Stimulated activated CD4-positive, alpha-beta T cell treated with anti-CD3 and anti-CD28 coated beads, Interleukin-4, amount 100 ng/mL, for 4 hours (primary cell): ENCODE measurements around the gene ANTXR2.
A peak's percentile ranks its signal among the peaks of the same experiment; 100 is the strongest.

ENCODE experiments used
- DNase-seq, 2 experiments: peaks; one replicate each; pipeline ENCODE4 v3.0.0-alpha.2; 2020

The ANTXR2 gene

DNA sequence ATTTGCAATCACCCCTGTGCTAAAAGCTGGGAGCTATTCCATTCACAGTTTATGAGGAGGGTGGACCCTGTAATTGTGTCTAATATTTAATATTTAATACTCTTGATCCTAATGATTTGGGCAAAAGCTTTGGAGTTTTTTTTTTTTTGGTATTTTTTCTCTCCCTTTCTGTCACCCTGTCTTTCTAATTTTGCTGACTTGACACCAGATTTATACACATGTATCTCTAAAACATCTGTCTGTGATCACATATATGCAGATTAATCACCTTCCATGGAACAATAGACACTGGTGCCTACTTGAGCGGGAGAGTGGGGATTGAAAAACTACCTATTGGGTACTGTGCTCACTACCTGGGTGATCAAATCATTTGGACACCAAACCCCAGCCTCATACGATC lies 18.7 kb upstream of the ANTXR2 start:
- DNase-seq: no peak

DNA sequence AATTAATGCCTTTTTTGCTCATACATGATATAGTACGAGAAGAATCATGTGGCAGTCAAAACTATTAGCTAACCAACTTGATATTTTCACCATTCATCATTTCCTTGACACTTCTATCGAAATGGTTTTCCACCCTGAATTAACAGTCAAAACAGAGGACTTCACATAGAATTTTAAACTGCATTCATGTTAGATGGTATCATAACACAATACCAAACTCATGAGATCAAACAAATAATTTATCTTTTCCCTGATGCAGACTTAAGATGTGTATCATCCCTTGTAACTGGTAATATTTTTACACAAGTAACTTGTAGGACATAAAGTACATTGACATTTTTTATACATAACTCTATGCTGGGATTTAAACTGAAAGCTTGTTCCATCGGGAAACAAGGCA lies 18.2 kb upstream of the ANTXR2 start:
- DNase-seq: no peak

DNA sequence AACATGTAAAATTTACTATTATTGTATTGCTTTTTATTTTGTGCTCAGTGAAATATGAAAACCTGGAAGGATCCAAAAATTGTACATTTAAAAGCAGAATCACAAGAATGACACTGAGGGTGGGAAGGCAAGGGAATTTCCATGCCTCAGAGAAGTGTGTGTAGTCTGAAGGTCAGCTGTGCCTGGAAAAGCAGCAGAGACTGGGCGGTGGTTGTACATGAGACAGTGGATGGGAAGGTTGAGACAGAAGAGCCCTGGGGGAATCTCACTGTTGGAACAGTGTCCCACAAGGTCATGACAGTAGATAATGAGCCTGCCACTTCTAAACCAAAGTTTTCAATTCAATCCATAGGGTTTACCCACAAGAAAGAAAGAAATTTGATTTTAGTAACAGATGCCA lies 17.1 kb upstream of the ANTXR2 start:
- DNase-seq: no peak

DNA sequence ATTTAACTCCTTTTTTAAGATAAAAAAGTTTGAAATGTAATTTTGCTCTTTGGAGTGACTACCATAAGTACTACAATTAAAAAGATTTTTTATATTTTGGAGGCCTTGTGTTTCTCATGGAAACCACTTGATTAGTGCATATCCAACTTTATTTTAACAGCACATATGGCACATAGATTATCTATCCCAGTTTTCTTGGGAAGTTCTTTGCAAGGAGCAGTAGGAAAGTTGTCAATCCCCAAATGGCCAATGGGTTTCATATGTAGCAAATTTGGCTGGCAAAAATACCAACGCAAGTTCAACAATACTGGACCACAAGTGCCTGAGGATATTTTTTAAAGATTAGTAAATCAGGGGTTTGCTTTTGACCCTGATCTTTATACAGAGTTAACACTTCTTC lies 15.4 kb upstream of the ANTXR2 start:
- DNase-seq: no peak

DNA sequence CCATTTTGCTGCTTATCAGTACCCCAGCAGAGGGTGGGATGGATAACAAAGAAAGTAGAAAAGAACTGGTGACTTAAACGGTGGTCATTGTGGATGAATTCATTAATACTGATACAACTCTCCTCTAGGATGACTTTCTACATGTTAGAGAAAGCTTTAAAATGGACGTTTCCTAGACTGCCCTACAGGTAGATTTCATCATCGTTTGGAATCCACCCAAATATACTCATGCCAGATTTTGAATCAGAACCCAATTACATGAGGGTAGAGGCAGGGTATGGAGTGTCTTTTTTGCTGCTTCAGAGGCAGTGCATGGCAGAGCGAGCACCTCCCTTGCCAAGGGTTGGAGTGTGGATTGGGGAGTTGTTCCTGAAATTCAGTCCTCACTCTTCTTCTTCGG lies 13.3 kb upstream of the ANTXR2 start:
- DNase-seq: no peak

DNA sequence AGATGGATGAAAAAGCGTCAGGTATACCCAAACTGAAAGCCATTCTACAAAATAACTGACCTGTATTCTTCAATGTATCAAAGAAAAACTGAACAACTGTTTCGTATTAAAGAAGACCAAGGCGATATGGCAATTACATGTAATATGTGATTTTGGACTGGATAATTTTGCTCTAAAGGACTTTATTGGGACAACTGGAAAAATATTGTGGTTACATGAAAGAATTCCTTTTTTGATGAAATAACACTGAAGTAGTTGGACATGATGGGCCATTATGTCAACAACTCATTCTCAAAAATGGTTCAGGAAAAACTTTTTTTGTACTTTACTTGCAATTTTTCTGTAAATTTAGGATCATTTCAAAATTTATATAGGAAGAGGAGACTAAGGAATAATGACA lies 12.1 kb upstream of the ANTXR2 start:
- DNase-seq: no peak

DNA sequence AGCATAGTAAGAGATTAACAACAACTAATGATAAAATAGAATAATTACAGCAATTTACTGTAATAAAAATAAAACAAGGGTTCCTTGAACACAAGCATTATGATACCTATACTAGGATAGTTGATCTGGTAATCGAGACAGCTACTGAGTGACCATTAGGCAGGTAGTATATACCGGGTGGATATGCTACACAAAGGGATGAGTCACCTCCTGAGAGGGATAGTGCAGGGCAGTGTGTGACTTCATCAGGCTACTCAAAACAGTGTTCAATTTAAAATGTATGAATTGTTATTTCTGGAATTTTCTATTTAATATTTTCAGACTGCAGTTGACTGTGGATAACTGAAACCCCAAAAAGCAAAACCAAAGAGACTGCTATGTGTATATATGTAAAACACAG lies 9.7 kb upstream of the ANTXR2 start:
- DNase-seq: no peak

DNA sequence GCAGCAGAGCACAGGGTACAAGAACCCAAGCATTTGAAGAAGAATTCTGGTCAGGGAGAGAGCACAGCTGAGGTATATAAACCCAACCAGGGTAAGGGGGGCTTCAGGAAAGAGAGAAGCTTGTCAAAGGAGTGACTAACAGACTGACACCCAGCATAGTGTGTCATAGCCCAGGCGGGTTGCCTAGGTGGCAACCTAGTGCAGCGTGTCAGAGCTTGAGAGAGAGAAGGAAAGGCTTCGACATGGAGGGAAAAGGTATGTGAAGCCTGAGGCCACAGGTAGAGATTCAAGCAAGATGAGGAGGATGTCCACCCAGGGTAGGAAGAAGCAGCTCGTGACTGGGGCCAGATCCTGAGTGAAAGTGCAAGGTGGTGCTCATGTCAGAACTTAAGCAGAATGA lies 8.5 kb upstream of the ANTXR2 start:
- DNase-seq: no peak

DNA sequence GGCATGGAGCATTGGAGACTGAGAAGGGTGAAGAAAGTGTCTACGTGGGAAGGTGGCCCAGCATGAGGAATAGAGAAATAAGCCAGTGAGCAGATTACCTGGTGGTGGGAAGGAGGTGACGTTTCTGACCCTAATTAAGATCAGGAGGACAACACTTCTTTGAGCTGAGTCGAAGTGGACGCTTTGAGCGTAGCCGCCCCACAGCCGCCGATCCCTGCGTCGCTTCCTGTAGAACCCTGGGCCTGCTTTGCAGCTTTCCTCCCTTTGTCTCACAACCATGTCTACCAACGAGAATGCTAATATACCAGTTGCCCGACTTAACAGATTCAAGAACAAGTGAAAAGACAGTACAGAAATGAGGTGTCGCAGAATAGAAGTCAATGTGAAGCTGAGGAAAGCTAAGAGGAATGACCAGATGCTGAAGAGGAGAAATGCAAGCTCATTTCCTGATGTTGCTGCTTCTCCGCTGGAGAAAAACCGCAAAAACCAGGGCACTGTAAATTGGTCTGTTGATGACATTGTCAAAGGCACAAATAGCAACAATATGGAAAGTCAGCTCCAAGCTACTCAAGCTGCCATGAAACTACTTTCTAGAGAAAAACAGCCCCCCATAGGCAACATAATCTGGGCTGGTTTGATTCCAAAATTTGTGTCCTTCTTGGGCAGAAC lies 6.4 kb upstream of the ANTXR2 start:
- DNase-seq: no peak

DNA sequence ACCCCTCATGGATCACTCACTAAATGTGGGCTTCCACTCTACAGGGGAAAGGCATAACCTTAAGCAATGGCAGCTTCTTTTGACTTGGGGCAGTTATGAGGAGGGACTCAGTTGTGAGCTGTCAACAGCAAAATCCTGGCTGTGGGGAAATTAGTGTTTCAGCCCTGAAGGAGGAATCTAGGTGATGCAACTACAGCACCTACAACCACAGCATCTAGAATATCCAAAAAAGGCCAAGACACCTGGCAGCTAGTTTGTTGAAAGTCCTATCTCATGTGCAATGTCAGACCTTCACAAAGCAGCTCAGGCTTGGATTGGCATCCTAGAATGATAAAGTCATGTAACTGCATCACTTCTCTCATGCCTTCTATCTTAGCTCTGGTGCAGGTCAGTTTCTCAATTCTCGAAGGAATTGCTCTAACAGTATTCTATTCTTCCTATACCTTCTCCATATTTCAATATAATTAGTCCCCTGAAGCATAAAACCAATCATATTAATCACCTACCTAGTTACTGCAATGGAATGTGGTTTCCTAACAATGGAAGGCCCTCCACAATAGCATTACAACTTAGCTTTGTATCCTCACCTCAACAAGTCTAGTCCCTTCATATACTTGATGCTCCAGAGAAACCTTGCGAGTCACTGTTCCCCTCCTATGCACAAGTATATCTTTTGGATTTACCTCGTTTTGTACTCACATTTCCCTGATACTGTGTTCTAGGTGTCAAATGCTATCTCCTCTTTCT lies 5.5 kb upstream of the ANTXR2 start:
- no peak for DNase-seq

DNA sequence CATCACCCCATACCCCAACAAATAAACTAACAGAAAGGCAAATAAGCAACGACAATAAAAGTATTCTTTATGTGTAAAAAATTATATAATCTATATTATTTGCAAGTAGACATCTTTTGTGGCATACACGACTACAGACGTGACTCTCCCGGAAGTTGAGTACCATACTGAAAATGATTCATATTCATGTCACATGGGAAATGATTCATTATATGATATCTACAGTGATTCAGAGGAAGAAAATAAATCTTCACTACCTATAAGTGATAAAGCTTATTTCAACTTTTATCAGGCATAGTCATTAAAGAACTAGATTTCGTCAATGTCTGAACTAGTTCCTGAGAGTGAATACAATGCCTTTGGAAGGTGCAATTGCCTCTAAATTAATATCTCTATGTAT lies 4.6 kb upstream of the ANTXR2 start:
- no peak for DNase-seq

DNA sequence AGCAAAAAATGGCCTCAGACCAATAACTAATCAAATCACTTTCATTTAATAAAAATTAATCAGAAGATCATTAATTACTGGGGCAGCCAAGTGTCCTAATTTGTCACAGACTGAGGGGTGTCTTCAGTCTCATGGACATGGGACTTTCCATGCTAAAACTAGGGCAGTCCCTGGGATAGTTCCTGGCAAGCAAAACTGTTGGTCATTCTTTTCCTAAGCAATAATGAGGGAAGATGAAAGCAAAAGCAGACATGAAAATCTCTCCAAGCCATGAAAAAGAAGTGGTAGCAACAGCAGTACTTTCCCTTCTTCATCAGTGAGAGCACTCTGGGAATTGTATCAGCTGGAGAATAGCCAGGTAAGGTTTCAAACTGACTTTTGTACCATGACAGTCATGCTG lies 3.7 kb upstream of the ANTXR2 start:
- no peak for DNase-seq

DNA sequence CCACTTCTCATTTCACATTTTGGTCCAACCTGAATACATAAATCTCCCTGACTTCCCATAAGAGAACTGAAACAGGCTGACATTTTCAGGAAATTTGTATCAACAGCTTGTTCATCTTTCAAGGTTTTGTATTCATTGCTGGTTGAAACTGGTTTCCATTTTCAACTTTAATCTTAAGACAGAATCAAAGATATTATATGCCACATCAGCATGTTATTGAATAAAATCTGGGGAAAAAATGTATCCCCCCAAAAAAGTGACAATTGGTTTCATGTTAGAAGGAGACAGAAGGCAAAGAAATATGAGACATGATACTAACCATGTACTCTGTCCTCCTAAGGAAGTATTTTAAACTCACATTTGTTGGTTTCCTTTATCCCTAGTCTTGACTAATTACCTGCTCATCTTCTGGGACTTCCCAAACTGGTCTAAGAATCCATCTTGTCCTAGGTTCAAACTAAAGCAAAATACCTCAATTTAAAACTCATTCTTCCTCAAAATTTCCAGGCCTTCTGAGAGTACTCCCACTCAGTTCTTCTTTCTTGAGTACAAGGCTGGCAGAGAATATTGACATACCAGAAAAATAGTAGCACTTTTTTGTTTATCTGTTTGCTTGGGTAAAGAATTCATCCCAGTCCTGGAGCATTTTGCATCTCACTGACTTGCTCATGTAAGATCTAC lies 3.1 kb upstream of the ANTXR2 start:
- DNase-seq: no peak

DNA sequence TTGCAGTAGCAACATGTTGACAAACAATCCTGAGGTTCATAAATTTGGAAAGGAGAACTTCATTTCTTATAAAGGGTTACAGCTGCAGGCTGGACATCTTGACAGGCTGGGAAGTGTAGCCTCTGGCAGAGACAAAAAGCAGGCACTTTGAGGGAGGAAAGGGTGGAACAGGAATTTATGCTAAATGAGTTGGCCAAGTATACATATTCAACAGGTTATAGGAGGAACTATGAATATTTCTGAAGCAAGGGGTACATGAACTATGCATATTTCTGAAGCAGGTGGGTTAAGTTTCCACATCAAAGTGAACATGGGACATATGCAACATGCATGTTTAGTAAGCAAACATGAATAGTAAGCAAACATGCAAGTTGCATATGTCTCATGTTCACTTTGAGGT lies 1.6 kb upstream of the ANTXR2 start:
- DNase-seq: no peak

DNA sequence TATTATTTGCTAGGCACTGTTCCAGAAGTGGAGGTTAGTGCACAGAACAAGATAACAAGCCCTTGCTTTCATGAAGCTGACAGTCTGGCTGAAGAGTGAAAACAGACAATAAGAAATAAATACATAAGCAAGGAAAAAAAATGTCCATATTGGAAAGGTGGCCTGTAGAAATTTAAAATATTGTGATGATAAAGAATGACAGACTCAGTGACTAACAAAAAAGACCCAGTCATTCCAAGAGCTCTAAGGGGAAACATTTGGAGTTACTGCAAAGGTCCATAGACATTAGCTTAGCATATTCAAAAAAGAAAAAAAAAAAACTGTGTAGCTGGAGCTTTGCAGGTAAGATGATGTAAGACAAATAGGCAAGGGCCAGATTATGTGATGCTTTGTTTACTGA lies 1.0 kb upstream of the ANTXR2 start:
- DNase-seq: no peak

DNA sequence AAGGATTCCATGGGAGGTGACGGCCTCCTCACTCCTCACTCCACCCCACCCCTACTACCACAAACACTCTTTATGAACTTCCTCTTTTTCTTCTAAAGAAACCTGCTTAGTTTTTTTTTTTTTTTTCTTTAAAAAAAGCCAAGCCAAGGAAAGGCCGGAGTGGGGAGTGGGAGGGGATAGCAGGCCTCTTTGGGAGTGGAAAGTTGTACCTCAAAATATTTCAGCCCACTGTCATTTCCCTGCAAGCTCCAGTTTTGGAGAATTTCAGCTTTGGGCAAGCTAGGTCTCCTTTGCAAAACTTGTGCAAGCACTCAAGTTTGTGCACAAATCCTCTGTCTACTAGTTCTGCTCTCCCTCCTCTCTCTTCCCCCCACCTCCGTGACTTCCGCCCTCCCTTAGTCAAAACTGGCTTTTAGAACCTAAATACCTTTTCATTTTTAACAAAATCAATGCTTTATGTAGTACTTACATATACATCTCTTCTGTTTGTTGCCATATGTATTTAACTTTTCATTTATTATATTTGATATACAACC lies 512 bp upstream of the ANTXR2 start:
- no peak for DNase-seq

DNA sequence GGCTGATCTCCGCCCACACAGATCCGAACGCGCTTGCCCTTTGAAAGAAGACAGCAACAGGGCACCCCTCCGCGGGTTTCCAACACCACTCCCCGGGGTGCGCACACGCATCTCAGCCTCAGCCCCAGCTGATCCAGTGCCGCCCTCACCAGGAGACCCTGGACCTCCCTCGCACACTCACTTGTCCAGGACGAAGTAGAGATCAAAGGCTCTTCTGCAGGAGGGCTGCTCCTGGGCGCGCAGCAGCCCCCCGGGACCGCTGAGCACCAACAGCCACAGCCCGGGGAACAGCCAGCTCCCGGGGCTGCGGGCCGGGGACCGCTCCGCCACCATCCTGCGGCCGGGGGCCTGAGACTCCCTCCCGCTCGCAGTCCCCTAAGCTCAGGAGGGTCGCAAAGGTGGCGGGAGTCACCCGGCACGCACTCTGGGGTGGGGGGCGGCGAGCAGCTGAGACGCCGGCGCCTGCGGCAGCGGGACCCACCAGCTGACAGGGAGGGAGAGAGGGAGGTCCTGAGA lies 743 bp downstream of the ANTXR2 start:
- peak; percentile 52 to 67 for DNase-seq

DNA sequence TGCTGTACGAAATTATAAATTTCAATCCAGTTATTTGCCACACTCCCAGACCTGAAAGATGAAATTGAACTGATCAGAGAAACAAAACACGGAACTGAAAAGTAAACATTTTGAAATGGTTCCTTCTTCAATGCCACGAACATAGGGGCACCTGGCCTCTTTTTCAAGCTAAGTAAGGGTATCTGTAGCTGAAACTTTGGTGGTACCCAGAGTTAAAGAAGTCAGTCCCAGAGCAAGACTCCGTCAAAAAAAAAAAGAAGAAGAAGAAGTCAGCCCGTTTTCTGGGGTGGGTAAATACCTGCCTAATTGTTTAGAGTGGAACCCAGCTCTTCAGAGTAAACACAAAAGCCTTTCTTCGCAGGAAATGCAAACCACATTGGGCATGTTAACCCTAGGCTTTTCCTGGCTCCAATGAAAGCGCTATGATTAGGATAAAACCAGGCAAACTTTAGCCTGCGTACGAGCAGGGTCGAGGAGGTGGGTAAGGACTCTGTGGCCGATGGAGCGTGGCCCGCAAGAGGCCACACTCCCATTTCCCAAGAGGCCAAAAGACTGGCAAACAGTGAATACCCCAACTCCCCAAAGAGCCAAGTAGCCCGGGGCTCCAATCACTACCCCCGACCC lies 1.3 kb downstream of the ANTXR2 start:
- no peak for DNase-seq

DNA sequence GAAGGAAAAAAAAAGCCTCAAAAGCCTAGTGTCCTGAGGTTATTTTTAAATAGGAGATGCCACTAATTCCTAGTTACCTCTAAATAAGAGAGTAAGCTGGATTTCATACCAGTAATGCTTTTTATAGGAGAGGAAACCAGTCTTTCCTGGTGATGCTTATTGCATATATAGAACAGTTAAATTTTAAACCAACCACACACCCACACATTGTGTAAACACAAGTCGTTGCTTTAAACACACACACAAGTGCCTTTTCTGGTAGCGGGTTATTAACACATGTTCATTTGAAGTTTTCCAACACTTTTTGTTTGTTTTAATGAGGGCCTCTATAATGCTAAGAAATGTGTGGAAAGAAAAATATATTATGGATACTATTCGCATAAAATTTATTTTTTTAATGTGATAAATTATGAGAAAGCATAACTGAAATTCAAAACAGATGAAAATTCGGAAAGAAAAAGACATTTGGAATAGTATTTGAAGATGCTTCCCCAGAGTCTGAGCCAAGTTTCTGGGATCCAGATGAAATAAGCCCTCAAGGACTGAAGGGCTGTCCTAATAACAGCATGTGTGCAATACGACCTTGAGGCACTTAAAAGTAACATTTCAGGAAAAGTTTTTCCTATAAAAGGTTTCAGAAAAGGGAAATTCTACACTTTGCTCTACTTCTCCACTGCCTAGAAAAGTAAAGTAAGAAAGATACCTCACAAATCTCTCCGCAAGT lies 2.0 kb downstream of the ANTXR2 start:
- DNase-seq: no peak

DNA sequence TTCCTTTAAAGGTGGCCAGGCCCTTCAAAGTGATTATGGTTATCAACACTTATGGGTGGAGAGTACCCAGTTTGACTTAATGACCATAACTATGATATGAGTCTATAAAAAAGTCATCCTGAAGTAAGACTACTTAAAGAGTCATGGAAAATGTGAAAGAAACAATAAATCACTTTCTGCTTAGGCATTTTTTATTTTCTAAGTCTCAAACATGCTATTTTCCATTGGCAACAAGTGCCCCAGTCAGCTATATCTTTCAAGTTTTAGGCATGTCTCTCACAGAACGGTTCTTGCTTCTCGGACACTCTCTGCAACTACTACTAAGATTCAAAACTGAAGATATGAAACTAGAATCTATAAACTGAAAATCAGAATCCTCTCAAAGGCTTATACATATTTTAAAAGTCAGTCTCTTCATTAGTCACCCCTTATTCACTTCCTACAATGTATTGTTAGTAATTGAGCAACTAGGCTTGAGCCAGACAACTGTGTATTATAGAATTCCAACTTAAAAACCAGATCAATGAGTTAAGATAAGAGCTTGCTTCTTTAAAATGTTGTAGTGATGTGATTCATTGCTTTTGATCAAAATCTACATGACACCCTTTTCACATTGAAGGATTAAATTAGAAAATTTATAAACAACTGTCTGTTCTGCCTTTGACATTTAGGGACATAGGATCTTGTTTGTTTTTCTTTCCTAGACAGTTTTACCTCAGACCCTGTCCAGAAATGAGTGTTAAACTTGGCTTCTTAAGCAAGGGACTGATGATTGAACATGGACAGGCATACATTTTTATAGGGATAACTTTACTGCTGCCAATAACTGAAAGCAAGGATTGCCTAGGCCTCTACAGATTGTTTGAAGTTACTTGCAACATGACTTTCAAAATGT lies 2.9 kb downstream of the ANTXR2 start:
- no peak for DNase-seq

DNA sequence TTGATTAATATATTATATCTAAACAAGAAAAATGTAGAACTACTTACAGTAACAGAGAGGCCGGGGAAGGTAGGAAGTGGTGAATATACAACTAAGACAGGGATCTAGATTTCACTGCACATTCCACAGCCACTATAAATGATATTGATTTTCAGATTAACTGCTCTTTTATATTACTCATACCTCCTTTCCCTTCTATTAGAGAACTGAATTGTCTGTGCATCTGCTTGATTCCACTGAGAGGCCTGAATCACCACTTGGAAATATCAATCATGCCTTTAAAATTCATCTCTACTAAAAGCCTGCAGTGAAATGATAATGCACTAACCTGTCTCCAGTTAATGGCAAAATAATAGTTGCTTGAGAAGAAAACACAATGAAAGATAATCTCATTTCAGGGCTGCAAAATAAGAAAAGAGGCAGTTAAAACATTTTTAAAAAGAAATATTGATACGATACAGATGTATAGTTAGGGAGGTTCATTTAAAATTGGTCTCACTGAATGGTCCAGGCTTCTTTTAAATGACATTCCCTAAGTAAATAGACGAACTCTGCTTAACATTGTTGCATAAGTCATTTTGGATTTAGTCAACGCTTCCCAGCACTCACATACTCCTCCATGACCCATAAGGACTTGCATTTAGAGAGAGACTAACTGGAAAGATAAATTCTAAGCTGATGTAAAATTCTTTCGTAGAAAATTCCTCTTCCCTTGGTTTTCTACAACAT lies 3.8 kb downstream of the ANTXR2 start:
- DNase-seq: no peak
